A673 (cell line): ENCODE results near the gene EEPD1. TPM values are rescaled to one million over a fixed set of nuclear protein-coding genes. Genes with fewer than 3 reads are reported as not detected.

Experiments
- BruUV-seq: library from RNA; stranded (reverse); fragments of 400-500 nt; replicated peaks from 2 replicates; lab custom pipeline; 2021; lab: Mats Ljungman, UMichigan
- CTCF ChIA-PET: fragments of 300-600 bp; sonication (Branson Sonifier 250); formaldehyde crosslinking; loops from one replicate; lab custom pipeline; 2022; ENCODE audit warnings: antibody characterized with exemption; lab: Charles Lee
- POLR2A ChIA-PET: fragments of 300-600 bp; sonication (Branson Sonifier 250); formaldehyde crosslinking; loops from one replicate; lab custom pipeline; 2022; ENCODE audit warnings: antibody characterized with exemption; ENCODE audit not compliant: low non-redundant PET; lab: Charles Lee
- DNase-seq: peaks from one replicate; pipeline ENCODE4 v3.0.0-alpha.2; 2015; ENCODE audit warnings: low spot score
- H3K27ac ChIP-seq: fragments of 200-600 bp; sonication (generic); 2 replicates; pipeline ENCODE4 v1.5.1; 2016; ENCODE audit warnings: mixed run types, low read depth, mild to moderate bottlenecking, mixed read lengths, antibody characterized with exemption, low read length; ENCODE audit not compliant: poor library complexity, severe bottlenecking
- H3K27me3 ChIP-seq: fragments of 200-600 bp; sonication (generic); replicated peaks from 2 replicates; pipeline ENCODE4 v1.6.1; 2017; ENCODE audit warnings: mixed run types, low read depth, mild to moderate bottlenecking, mixed read lengths, antibody characterized with exemption, low read length; ENCODE audit not compliant: insufficient read depth, poor library complexity
- H3K36me3 ChIP-seq: fragments of 200-600 bp; sonication (generic); 2 replicates; pipeline ENCODE4 v1.6.1; 2016; ENCODE audit warnings: mixed run types, mild to moderate bottlenecking, mixed read lengths, antibody characterized with exemption, low read length; ENCODE audit not compliant: insufficient read depth, poor library complexity, severe bottlenecking
- H3K4me1 ChIP-seq: fragments of 200-600 bp; sonication (generic); 2 replicates; pipeline ENCODE4 v1.6.1; 2017; ENCODE audit warnings: mixed run types, mild to moderate bottlenecking, mixed read lengths, antibody characterized with exemption, low read length; ENCODE audit not compliant: insufficient read depth, poor library complexity, severe bottlenecking
- H3K4me3 ChIP-seq: fragments of 200-600 bp; sonication (generic); 2 replicates; pipeline ENCODE4 v1.5.1; 2016; ENCODE audit warnings: low read depth, mixed run types, mild to moderate bottlenecking, mixed read lengths, low read length; ENCODE audit not compliant: poor library complexity, severe bottlenecking
- H3K9me3 ChIP-seq: fragments of 200-600 bp; sonication (generic); 2 replicates; pipeline ENCODE4 v1.6.1; 2016; ENCODE audit warnings: mixed run types, low read depth, mild to moderate bottlenecking, mixed read lengths, antibody characterized with exemption, low read length; ENCODE audit not compliant: poor library complexity, severe bottlenecking
- EZH2 ChIP-seq: fragments of 200-600 bp; sonication (generic); IDR thresholded peaks from 2 replicates; pipeline ENCODE4 v1.6.1; 2017; ENCODE audit warnings: borderline replicate concordance, low read depth, mild to moderate bottlenecking, mixed read lengths, antibody characterized with exemption, low read length; ENCODE audit not compliant: poor library complexity, severe bottlenecking
- intact Hi-C: fragments of 100-400 bp; cut with micrococcal nuclease; formaldehyde crosslinking; loops from one replicate; pipeline ENCODE4 v1.10.0; 2022; ENCODE audit not compliant: unreplicated experiment
- total RNA-seq: library from RNA; stranded (reverse); gene quantifications from 2 replicates; pipeline ENCODE4 v1.2.3, GENCODE V29; 2021
- TF ChIP-seq, protein P1 (sequence below): fragments of 300-800, 200-600 bp; sonication (generic); conservative IDR thresholded peaks from 2 replicates; pipeline ENCODE4 v1.5.1; 2017; ENCODE audit warnings: low read depth, mild to moderate bottlenecking, antibody characterized with exemption, low read length, moderate library complexity, mixed read lengths

The EEPD1 gene
- total RNA-seq, 1 experiment from 2014 or later: 2.5 TPM

DNA sequence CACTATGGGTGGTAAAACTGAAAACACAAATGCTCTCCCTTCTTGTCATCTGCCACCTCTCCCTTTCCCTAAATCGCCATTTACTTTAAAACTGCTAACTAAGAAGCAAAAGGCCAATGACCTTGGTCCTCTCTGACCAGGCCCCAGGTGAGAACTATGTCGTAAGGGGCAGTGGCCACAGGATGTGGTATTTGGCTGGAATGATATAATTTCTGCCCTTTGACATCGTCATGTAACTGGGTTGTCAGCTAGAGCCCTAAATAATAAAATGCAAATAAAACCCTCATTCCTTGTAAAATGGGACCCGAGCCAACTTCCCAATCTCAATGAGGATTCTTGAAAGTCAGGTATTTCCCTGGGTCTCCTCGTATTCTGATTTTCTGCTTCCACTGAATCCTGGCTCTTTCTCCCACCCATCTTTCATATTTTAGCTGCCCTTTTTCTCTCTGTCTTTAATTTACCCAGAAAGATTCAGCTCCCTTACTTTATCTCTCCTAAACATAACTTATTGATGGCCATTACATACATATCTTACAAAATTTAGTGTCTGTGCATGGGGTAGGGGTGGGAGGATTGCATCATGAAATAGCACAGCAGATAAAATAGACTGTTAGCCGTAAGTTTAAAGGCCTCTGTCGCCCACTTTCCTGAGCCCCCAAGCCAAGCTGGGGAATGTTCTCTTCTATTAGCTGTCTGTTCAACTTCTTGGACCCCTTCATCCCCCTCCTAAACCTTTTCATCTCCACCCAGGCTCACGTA is 3.2 kb upstream of the EEPD1 start:
- DNase-seq: no peak
- POLR2A ChIA-PET: no interaction called here
- Histone ChIP-seq H3K27ac (no peak overlapping the region), H3K4me3 (no peak overlapping the region), H3K27me3 (no peaks in the 10 kb centered on the region), H3K4me1 (peaks cover 4% of the 10 kb centered on the region), H3K9me3 (no peaks in the 10 kb centered on the region), H3K36me3 (no peaks in the 10 kb centered on the region)
- BruUV-seq: no TSS peak
- TF ChIP-seq, protein P1, sequence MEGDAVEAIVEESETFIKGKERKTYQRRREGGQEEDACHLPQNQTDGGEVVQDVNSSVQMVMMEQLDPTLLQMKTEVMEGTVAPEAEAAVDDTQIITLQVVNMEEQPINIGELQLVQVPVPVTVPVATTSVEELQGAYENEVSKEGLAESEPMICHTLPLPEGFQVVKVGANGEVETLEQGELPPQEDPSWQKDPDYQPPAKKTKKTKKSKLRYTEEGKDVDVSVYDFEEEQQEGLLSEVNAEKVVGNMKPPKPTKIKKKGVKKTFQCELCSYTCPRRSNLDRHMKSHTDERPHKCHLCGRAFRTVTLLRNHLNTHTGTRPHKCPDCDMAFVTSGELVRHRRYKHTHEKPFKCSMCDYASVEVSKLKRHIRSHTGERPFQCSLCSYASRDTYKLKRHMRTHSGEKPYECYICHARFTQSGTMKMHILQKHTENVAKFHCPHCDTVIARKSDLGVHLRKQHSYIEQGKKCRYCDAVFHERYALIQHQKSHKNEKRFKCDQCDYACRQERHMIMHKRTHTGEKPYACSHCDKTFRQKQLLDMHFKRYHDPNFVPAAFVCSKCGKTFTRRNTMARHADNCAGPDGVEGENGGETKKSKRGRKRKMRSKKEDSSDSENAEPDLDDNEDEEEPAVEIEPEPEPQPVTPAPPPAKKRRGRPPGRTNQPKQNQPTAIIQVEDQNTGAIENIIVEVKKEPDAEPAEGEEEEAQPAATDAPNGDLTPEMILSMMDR: no peak
- TF ChIP-seq EZH2: no peak
- CTCF ChIA-PET: no interaction called here
- intact Hi-C loops: no loop called here

DNA sequence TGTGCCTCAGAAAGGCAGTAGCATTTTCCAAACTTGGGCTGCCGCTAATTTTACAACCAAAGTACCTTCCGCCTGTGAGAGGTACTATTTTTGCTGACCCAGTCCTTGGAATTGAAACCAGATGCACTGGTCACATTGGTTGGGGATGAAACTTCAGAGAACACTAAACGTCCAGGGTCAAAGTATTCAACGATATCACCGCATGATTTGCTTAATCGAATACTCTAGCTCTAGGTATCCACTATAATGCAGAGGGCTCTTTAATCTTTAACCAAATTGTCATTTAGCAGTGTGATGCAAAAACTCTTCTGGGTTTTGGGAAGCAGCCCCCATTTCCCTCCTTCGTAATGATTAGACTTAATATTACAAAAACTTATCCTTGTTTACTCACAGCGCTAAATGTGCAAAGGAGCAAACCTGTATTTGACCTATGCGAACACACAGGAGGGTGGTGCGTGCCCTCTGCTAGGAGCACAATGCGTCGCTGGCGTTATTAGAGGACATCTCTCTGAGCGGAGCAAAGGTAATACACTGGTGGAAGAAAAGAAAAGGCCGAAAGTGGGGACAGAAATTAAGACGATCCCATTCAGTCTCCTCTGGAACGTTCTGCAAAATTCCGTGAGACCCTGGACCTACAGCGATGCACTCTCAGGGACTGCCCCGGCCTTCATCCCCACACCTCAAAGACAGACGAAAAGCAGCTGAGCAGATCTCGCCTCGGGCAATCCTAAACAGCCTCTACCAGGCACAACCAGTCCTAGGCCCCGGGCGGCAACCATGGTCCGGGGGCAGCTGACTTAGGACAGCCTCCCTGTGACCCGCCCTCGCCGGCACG is 916 bp upstream of the EEPD1 start:
- TF ChIP-seq, protein P1: no peak
- no peak for TF ChIP-seq EZH2
- Histone ChIP-seq H3K36me3 (no peaks in the 10 kb centered on the region), H3K27me3 (no peaks in the 10 kb centered on the region), H3K9me3 (no peaks in the 10 kb centered on the region), H3K4me1 (peaks cover 4% of the 10 kb centered on the region), H3K27ac (no peak overlapping the region), H3K4me3 (peak overlapping the region; percentile 62)
- intact Hi-C loops: no loop called here
- CTCF ChIA-PET: no interaction called here
- BruUV-seq: no TSS peak
- POLR2A ChIA-PET: no interaction called here
- no peak for DNase-seq

DNA sequence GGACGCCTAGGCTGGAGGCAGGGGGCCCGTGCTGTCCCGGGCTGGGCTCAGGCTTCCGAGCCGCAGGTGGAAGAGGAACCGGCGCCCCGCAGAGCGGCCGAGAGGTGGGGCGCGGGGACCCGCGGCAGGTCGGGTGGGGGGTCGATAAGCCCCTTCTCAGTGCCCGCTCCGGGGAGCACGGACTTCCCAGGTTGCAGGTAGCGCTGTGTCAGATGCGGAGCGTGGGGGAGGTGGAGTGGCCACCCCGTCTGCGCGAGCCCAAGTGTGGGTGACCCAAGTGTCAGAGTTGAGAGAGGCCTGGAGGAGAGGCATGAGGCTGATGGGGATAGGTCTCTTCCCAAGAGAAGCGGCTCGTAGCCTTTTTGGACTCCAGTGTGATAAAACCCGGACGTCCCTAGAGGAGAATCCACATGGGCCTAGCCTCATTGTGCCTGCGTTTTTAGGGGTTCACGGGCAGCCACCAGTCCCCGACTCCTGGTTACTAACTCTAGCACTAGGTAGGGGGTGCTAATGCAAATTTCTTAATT is 580 bp downstream of the EEPD1 start:
- Histone ChIP-seq H3K9me3 (no peaks in the 10 kb centered on the region), H3K27me3 (no peaks in the 10 kb centered on the region), H3K4me3 (peak overlapping the region; percentile 62), H3K27ac (peak overlapping the region; percentile 63), H3K4me1 (peaks cover 4% of the 10 kb centered on the region), H3K36me3 (no peaks in the 10 kb centered on the region)
- CTCF ChIA-PET: no interaction called here
- intact Hi-C loops: no loop called here
- DNase-seq: no peak
- POLR2A ChIA-PET: no interaction called here
- no TSS peak for BruUV-seq
- TF ChIP-seq, protein P1: no peak
- no peak for TF ChIP-seq EZH2
